HG03575 (cell line): Measurements from ENCODE around the gene GNAI1.
"Not testable (repeated sequence)": the region's sequence is repeated elsewhere in the genome, so short reads cannot be mapped to it uniquely, and the experiment has no call there.

ENCODE experiments used
- ATAC-seq: cut with Tn5 transposase; IDR thresholded peaks from one replicate; pipeline ENCODE4 v1.9.1; 2021; ENCODE audit not compliant: unreplicated experiment, insufficient number of reproducible peaks, low FRiP score; ENCODE audit errors: extremely low read depth

Gene GNAI1

GRCh38 chr7:80151274-80151665 lies 16.6 kb downstream of the GNAI1 start:
- no peak for ATAC-seq

- ATAC-seq, result no peak
Measured at GRCh38 chr7:80153446-80153845, 18.8 kb downstream of the GNAI1 start.

GRCh38 chr7:80154656-80155333 lies 20.2 kb downstream of the GNAI1 start:
- no peak for ATAC-seq

GRCh38 chr7:80155374-80155773 lies 20.7 kb downstream of the GNAI1 start:
- no peak for ATAC-seq

- ATAC-seq, result not testable (repeated sequence)
Measured at GRCh38 chr7:80157770-80158169, 23.1 kb downstream of the GNAI1 start.

GRCh38 chr7:80159802-80160201 lies 25.2 kb downstream of the GNAI1 start:
- no peak for ATAC-seq

- no peak for ATAC-seq
Measured at GRCh38 chr7:80161466-80161865, 26.8 kb downstream of the GNAI1 start.

- no peak for ATAC-seq
Measured at GRCh38 chr7:80165177-80165576, 30.5 kb downstream of the GNAI1 start.

- no peak for ATAC-seq
Measured at GRCh38 chr7:80170445-80170844, 35.8 kb downstream of the GNAI1 start.

GRCh38 chr7:80172387-80172786 lies 37.8 kb downstream of the GNAI1 start:
- no peak for ATAC-seq

- ATAC-seq, result no peak
Measured at GRCh38 chr7:80175744-80176143, 41.1 kb downstream of the GNAI1 start.

GRCh38 chr7:80181411-80181810 lies 46.8 kb downstream of the GNAI1 start:
- ATAC-seq, result no peak

- ATAC-seq, result no peak
Measured at GRCh38 chr7:80182630-80183276, 48.1 kb downstream of the GNAI1 start.

- ATAC-seq, result no peak
Measured at GRCh38 chr7:80183351-80183750, 48.7 kb downstream of the GNAI1 start.

GRCh38 chr7:80183900-80184685 lies 49.5 kb downstream of the GNAI1 start:
- no peak for ATAC-seq

- no peak for ATAC-seq
Measured at GRCh38 chr7:80184693-80185092, 50.1 kb downstream of the GNAI1 start.

- no peak for ATAC-seq
Measured at GRCh38 chr7:80185571-80185970, 50.9 kb downstream of the GNAI1 start.

- ATAC-seq, result no peak
Measured at GRCh38 chr7:80186721-80187120, 52.1 kb downstream of the GNAI1 start.

GRCh38 chr7:80187279-80187678 lies 52.6 kb downstream of the GNAI1 start:
- no peak for ATAC-seq

- no peak for ATAC-seq
Measured at GRCh38 chr7:80187727-80188126, 53.1 kb downstream of the GNAI1 start.
